K562 (cell line): ENCODE measurements around the gene HEXD. TPM values are rescaled to one million over a fixed set of nuclear protein-coding genes. Genes with fewer than 3 reads are reported as not detected.
A peak's percentile ranks its signal among the peaks of the same experiment; 100 is the strongest.

Experiments used
- ATAC-seq: fragments of 200-7000 bp; cut with Tn5 transposase; 3 replicates; pipeline ENCODE4 v1.9.1; 2020; ENCODE audit warnings: moderate library complexity
- BruUV-seq: library from RNA; stranded (reverse); fragments of 400-500 nt; replicated peaks from 2 replicates; lab custom pipeline; 2021; lab: Mats Ljungman, UMichigan
- CTCF ChIA-PET: fragments of 300-600 bp; formaldehyde crosslinking; extraction: SDS; loops from one replicate; lab custom pipeline; 2021; ENCODE audit warnings: low intra/inter-chr PET ratio; lab: Yijun Ruan, JAX
- POLR2A ChIA-PET: fragments of 300-600, 350-650 bp; sonication (Branson Sonifier 250); formaldehyde crosslinking; extraction: SDS; loops from one replicate; lab custom pipeline; 2021; ENCODE audit warnings: antibody characterized with exemption, inconsistent platforms; lab: Yijun Ruan, JAX
- DNase-seq, 4 experiments: peaks; one replicate each; pipeline versions ENCODE4 v3.0.0 to v3.0.0-alpha.2; 2011 to 2018; ENCODE audit warnings: low spot score in 3 of 4, mixed read lengths in 3 of 4; ENCODE audit errors: extremely low read depth in 1 of 4
- FAIRE-seq: peaks from 2 replicates; lab custom pipeline; 2011; peaks lifted over from hg19 to GRCh38; lab: Jason Lieb, UNC
- H2AFZ ChIP-seq: 2 replicates; pipeline ENCODE4 v1.6.0; 2011; ENCODE audit warnings: low read depth, low read length, control low read depth, inconsistent platforms
- H3K27ac ChIP-seq: fragments of 200-600 bp; 3 replicates; pipeline ENCODE4 v1.8.0; 2011; ENCODE audit warnings: low read depth, mild to moderate bottlenecking, control low read depth, inconsistent platforms, low read length, moderate library complexity, mixed read lengths; ENCODE audit errors: extremely low read depth
- H3K27me3 ChIP-seq, 2 experiments: fragments of 300-600 bp in 1 of 2; 2 replicates in 1 of 2; 3 replicates in 1 of 2; pipeline versions ENCODE4 v1.6.0 to v1.8.0; 2011; ENCODE audit warnings: inconsistent platforms in 2 of 2, low read length in 2 of 2, mild to moderate bottlenecking in 1 of 2, mixed read lengths in 1 of 2, moderate library complexity in 1 of 2; ENCODE audit not compliant: control insufficient read depth in 2 of 2, insufficient read depth in 2 of 2
- H3K36me3 ChIP-seq: fragments of 300-600 bp; 3 replicates; pipeline ENCODE4 v1.8.0; 2011; ENCODE audit warnings: mild to moderate bottlenecking, low read length, inconsistent platforms; ENCODE audit not compliant: control insufficient read depth, insufficient read depth
- H3K4me1 ChIP-seq, 2 experiments: fragments of 200-600 bp in 1 of 2; replicated peaks in 1 of 2; 2 replicates in 1 of 2; 3 replicates in 1 of 2; pipeline versions ENCODE4 v1.5.1 to v1.8.0; 2011; ENCODE audit warnings: inconsistent platforms in 2 of 2, low read length in 2 of 2, mild to moderate bottlenecking in 1 of 2, mixed read lengths in 1 of 2, moderate library complexity in 1 of 2; ENCODE audit not compliant: control insufficient read depth in 2 of 2, insufficient read depth in 2 of 2
- H3K4me2 ChIP-seq: 2 replicates; pipeline ENCODE4 v1.6.1; 2011; ENCODE audit warnings: low read length, control low read depth, inconsistent platforms, mixed read lengths; ENCODE audit not compliant: insufficient read depth
- H3K4me3 ChIP-seq: fragments of 200-600 bp; sonication (generic), shearing (Covaris generic); 2 replicates; pipeline ENCODE4 v1.5.1; 2016; ENCODE audit warnings: control low read depth, inconsistent platforms
- H3K79me2 ChIP-seq: fragments of 200-600 bp; 3 replicates; pipeline ENCODE4 v1.8.0; 2011; ENCODE audit warnings: low read length, inconsistent platforms; ENCODE audit not compliant: control insufficient read depth, insufficient read depth
- H3K9ac ChIP-seq, 2 experiments: 2 replicates each; pipeline versions ENCODE4 v1.6.0 to v1.6.1; 2011; ENCODE audit warnings: low read depth in 2 of 2, low read length in 2 of 2, control low read depth in 1 of 2, inconsistent platforms in 1 of 2, mild to moderate bottlenecking in 1 of 2, mixed read lengths in 1 of 2; ENCODE audit not compliant: insufficient read depth in 1 of 2
- H3K9me1 ChIP-seq: one replicate; pipeline ENCODE4 v1.6.0; 2011; ENCODE audit warnings: inconsistent platforms, mild to moderate bottlenecking, low read length, moderate library complexity; ENCODE audit not compliant: control insufficient read depth, insufficient read depth
- H3K9me3 ChIP-seq: replicated peaks from 2 replicates; pipeline ENCODE4 v1.5.1; 2011; ENCODE audit warnings: low read depth, low read length, inconsistent platforms; ENCODE audit not compliant: control insufficient read depth, insufficient read depth
- H4K20me1 ChIP-seq: replicated peaks from 2 replicates; pipeline ENCODE4 v1.6.1; 2011; ENCODE audit warnings: low read length, inconsistent platforms, mixed read lengths; ENCODE audit not compliant: control insufficient read depth, insufficient read depth
- CBX1 ChIP-seq: sonication (generic); IDR thresholded peaks from 2 replicates; pipeline ENCODE4 v1.6.1; 2016; ENCODE audit warnings: antibody characterized with exemption, low read depth, mild to moderate bottlenecking
- PHTF2 ChIP-seq: fragments of 250-450 bp; sonication (Bioruptor Pico); IDR thresholded peaks from 2 replicates; pipeline ENCODE4 v1.5.0; 2021; ENCODE audit warnings: mild to moderate bottlenecking
- SNRNP70 ChIP-seq: fragments of 200-400 bp; formaldehyde crosslinking; optimal IDR thresholded peaks from 2 replicates; pipeline ENCODE3; 2017; ENCODE audit warnings: low read depth, low read length
- TEAD4 ChIP-seq, 2 experiments: sonication (generic) in 1 of 2; formaldehyde crosslinking in 1 of 2; IDR thresholded peaks; 2 replicates each; pipeline versions ENCODE4 v1.6.1 to v1.8.0; 2012 to 2022; ENCODE audit warnings: borderline replicate concordance in 1 of 2, inconsistent platforms in 1 of 2, low read length in 1 of 2, mild to moderate bottlenecking in 1 of 2, missing genetic modification reagents in 1 of 2
- ZBTB1 ChIP-seq: sonication (generic); formaldehyde crosslinking; IDR thresholded peaks from 2 replicates; pipeline ENCODE4 v1.8.1; 2023; ENCODE audit warnings: missing genetic modification reagents, low read depth, mild to moderate bottlenecking, borderline replicate concordance
- ZNF707 ChIP-seq: fragments of 250-450 bp; sonication (Bioruptor Pico); conservative IDR thresholded peaks from 2 replicates; pipeline ENCODE4 v1.8.0; 2022; ENCODE audit warnings: inconsistent platforms, mild to moderate bottlenecking, moderate library complexity
- ZNF76 ChIP-seq: fragments of 250-450 bp; sonication (Bioruptor Pico); IDR thresholded peaks from 2 replicates; pipeline ENCODE4 v1.4.0; 2020; ENCODE audit warnings: mild to moderate bottlenecking, moderate library complexity, borderline replicate concordance
- WGBS: fragments of 100-300 bp; shearing (Covaris generic); methylation state at CpG from one replicate; pipeline ENCODE4 v1.1.6; 2016; ENCODE audit warnings: low coverage, mixed read lengths; ENCODE audit not compliant: insufficient coverage; ENCODE audit errors: missing lambda C conversion rate; 5-methylcytosine and 5-hydroxymethylcytosine counted together
- in situ Hi-C: fragments of 300-500 bp; cut with MboI; formaldehyde crosslinking; loops from 4 replicates; pipeline ENCODE4 v1.15.0; 2018; ENCODE audit warnings: inconsistent platforms, mixed read lengths
- intact Hi-C: fragments of 100-400 bp; cut with micrococcal nuclease; formaldehyde crosslinking; loops from 2 replicates; pipeline ENCODE4 v1.14.2; 2022
- polyA plus RNA-seq, 8 experiments: library from polyadenylated mRNA; depleted of rRNA in 4 of 8; stranded (reverse) in 5 of 8; unstranded in 3 of 8; fragments of >200 nt; fragmentation: Nextera tagmentation in 2 of 8; fragmentation: Illumina TruSeq in 1 of 8; extraction: Ambion mirVana in 2 of 8; extraction: Trizol in 1 of 8; gene quantifications; 2 replicates each; pipeline versions ENCODE4 v1.2.1 to v1.2.3, GENCODE V29; 2011 to 2014; ENCODE audit warnings: inconsistent platforms in 1 of 8, missing spikeins in 1 of 8
- total RNA-seq, 7 experiments: library from RNA; depleted of rRNA in 6 of 7; stranded (reverse); fragments of >200 nt in 6 of 7; fragmentation: Illumina TruSeq in 2 of 7; extraction: Trizol in 2 of 7; gene quantifications; 2 replicates each; pipeline versions ENCODE4 v1.2.1 to v1.2.3, GENCODE V29; 2011 to 2021; ENCODE audit warnings: low replicate concordance in 1 of 7
- TF ChIP-seq, protein P1 (sequence below): sonication (generic); formaldehyde crosslinking; IDR thresholded peaks from 2 replicates; pipeline ENCODE4 v1.8.1; 2023; ENCODE audit warnings: mild to moderate bottlenecking, missing genetic modification reagents, moderate library complexity
- TF ChIP-seq, protein P2 (sequence below): fragments of 450-650 bp; formaldehyde crosslinking; IDR thresholded peaks from 2 replicates; pipeline ENCODE4 v1.4.0; 2022; ENCODE audit warnings: missing genetic modification characterization
- TF ChIP-seq, protein P3 (sequence below): sonication (generic); formaldehyde crosslinking; IDR thresholded peaks from 2 replicates; pipeline ENCODE4 v1.8.0; 2022; ENCODE audit warnings: missing genetic modification reagents, mild to moderate bottlenecking, borderline replicate concordance
- TF ChIP-seq, protein P4 (sequence below): fragments of 450-650 bp; IDR thresholded peaks from 2 replicates; pipeline ENCODE4 v1.6.1; 2016; ENCODE audit warnings: borderline replicate concordance

The HEXD gene
- total and polyA plus RNA-seq, 9 of the 15 experiments (the other 6 are each of a cell fraction or from before 2014, with no cell fraction given) = 1.0 to 25.3 (median 10.0) TPM

DNA sequence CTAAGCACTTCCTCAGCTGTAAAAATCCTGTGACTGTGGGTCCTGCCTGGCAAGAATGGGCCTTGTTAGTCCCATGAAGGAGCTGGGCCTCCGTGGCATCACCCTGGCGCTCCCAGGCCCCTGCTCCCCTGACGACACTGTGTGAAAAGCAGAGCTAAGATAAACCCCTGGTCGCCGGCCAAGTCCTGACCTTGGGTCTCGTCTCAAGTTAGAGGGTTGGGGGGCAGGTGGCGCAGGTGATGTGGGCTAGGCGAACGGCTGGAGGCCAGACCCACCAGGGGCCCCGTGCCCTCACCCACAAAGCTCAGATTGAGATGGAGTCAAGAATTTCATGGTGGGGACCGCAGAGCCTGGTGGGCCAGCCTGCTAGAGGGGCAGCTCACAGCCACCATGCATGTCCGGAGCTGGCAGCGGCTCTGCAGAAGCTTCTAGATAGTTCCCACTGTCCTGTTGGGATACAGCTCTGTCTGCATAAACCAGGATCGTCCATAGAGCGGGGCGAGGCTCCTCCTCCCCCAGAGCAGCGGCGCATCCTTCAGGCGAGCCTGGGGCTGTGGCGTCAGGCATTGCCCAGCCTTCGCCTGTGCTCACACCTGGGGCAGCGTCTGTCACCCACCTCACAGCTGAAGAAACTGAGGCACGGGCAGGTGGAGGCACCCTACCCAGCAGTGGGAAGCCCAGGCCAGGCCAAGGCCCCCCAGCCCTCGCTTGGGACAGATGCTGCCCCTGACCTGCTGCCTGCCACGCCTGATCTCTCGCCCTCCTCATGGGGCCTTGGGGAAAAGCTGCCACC lies 20.4 kb downstream of the HEXD start (continued):
- TF ChIP-seq, protein P1, sequence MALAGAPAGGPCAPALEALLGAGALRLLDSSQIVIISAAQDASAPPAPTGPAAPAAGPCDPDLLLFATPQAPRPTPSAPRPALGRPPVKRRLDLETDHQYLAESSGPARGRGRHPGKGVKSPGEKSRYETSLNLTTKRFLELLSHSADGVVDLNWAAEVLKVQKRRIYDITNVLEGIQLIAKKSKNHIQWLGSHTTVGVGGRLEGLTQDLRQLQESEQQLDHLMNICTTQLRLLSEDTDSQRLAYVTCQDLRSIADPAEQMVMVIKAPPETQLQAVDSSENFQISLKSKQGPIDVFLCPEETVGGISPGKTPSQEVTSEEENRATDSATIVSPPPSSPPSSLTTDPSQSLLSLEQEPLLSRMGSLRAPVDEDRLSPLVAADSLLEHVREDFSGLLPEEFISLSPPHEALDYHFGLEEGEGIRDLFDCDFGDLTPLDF = no peak
- no peak for TF ChIP-seq ZNF707 (CRISPR knock-in tag)
- TF ChIP-seq SNRNP70 = no peak

DNA sequence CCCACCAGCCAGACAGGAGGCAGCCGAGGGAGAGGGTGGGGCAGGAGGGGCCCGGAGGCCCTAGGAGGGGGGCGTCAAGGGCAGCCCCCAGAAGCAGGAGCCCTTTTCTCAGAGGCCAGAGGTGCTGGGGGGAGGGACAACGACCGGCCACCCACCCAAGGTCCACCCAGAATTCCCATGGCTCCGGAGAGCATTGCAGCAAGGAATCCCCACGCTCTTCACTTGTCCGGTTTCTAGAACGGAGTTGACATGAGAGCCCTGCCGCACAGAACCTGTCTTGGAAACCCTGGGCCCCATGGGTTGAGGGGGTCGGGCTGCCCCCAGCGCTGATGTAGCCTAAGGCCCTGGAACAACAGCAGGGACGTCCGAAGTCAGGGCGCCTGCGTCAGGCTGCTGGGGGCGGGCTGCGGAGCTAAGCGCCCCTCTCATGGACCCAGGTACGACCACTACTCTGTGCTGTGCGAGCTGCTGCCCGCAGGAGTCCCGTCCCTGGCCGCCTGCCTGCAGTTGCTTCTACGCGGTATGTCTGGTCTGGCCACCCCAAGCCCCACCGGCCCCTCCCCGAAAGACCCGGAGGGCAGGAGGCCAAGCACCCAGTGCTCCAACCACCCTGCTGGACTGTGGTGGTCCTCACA lies 21.2 kb downstream of the HEXD start:
- FAIRE-seq (no peak), DNase-seq (no peak), ATAC-seq (no peak)
- no peaks in the 10 kb centered on the region for H3K27me3 ChIP-seq
- ChIA-PET CTCF (no interaction called here), POLR2A (interaction anchor here (0.5 to 1.7 kb wide), 2 partner anchors 16 to 107 kb away, joined by 3 to 6 read pairs; no protein-coding TSS in a partner anchor)
- H3K27ac ChIP-seq = no peak overlapping the region
- peaks cover 0 to 66% of the 10 kb centered on the region in 2 experiments; a peak in 2 of 5 replicates for H3K4me1 ChIP-seq
- no peak overlapping the region for H3K4me3 ChIP-seq
- no peak overlapping the region for H2AFZ ChIP-seq
- H3K9ac ChIP-seq = peak overlapping the region in 1 of 2 experiments; percentile 26; a peak in 1 of 4 replicates
- no peaks in the 10 kb centered on the region for H3K9me3 ChIP-seq
- no TSS peak for BruUV-seq
- in situ Hi-C loops = no loop called here
- no peak overlapping the region for H3K4me2 ChIP-seq
- no peaks in the 10 kb centered on the region for H3K9me1 ChIP-seq
- WGBS = 77% methylated on average over 23 of the region's 29 CpGs
- H3K36me3 ChIP-seq = peaks cover 19% of the 10 kb centered on the region; the same call in 1 of the 3 replicates
- H3K79me2 ChIP-seq = no peaks in the 10 kb centered on the region
- intact Hi-C loops = no loop called here
- H4K20me1 ChIP-seq = no peaks in the 10 kb centered on the region
- TF ChIP-seq, protein P2, sequence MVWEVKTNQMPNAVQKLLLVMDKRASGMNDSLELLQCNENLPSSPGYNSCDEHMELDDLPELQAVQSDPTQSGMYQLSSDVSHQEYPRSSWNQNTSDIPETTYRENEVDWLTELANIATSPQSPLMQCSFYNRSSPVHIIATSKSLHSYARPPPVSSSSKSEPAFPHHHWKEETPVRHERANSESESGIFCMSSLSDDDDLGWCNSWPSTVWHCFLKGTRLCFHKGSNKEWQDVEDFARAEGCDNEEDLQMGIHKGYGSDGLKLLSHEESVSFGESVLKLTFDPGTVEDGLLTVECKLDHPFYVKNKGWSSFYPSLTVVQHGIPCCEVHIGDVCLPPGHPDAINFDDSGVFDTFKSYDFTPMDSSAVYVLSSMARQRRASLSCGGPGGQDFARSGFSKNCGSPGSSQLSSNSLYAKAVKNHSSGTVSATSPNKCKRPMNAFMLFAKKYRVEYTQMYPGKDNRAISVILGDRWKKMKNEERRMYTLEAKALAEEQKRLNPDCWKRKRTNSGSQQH (CRISPR knock-in tag) = no peak
- TF ChIP-seq PHTF2 (CRISPR knock-in tag) = no peak
- no peak for TF ChIP-seq ZNF76 (CRISPR knock-in tag)
- TF ChIP-seq TEAD4 (IDR thresholded peaks at IDR 0.05; ENCODE audit: low read length) = no peak
- TF ChIP-seq TEAD4 (CRISPR knock-in tag; IDR thresholded peaks at IDR 0.05; ENCODE audit: borderline replicate concordance) = no peak
- TF ChIP-seq, protein P3, sequence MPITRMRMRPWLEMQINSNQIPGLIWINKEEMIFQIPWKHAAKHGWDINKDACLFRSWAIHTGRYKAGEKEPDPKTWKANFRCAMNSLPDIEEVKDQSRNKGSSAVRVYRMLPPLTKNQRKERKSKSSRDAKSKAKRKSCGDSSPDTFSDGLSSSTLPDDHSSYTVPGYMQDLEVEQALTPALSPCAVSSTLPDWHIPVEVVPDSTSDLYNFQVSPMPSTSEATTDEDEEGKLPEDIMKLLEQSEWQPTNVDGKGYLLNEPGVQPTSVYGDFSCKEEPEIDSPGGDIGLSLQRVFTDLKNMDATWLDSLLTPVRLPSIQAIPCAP (CRISPR knock-in tag) = no peak
- TF ChIP-seq ZBTB1 = no peak
- TF ChIP-seq CBX1 = no peak
- TF ChIP-seq, protein P4, sequence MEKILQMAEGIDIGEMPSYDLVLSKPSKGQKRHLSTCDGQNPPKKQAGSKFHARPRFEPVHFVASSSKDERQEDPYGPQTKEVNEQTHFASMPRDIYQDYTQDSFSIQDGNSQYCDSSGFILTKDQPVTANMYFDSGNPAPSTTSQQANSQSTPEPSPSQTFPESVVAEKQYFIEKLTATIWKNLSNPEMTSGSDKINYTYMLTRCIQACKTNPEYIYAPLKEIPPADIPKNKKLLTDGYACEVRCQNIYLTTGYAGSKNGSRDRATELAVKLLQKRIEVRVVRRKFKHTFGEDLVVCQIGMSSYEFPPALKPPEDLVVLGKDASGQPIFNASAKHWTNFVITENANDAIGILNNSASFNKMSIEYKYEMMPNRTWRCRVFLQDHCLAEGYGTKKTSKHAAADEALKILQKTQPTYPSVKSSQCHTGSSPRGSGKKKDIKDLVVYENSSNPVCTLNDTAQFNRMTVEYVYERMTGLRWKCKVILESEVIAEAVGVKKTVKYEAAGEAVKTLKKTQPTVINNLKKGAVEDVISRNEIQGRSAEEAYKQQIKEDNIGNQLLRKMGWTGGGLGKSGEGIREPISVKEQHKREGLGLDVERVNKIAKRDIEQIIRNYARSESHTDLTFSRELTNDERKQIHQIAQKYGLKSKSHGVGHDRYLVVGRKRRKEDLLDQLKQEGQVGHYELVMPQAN = no peak
